CD4-positive, CD25-positive, alpha-beta regulatory T cell (primary cell): ENCODE measurements around the gene MAP7D1. TPM values are rescaled to one million over a fixed set of nuclear protein-coding genes. Genes with fewer than 3 reads are reported as not detected.
A peak's percentile ranks its signal among the peaks of the same experiment; 100 is the strongest.

Experiments used
- ATAC-seq, 2 donors: fragments of 150-1000 bp; cut with Tn5 transposase; one replicate each; pipeline ENCODE4 v1.10.0; 2021; ENCODE audit warnings: low read depth in 2 of 2, moderate number of reproducible peaks in 2 of 2, moderate library complexity in 1 of 2
- DNase-seq, 3 donors: peaks; one replicate each; pipeline versions ENCODE4 v3.0.0 to v3.0.0-alpha.2; 2012 to 2022; ENCODE audit warnings: mixed read lengths in 1 of 3
- H3K27ac ChIP-seq: one replicate; pipeline ENCODE4 v1.7.0; 2013; ENCODE audit warnings: mild to moderate bottlenecking, low read length; ENCODE audit not compliant: insufficient read depth, poor library complexity, severe bottlenecking
- H3K27me3 ChIP-seq: one replicate; pipeline ENCODE4 v1.7.0; 2013; ENCODE audit warnings: low read length; ENCODE audit not compliant: control insufficient read depth, insufficient read depth
- H3K36me3 ChIP-seq: one replicate; pipeline ENCODE4 v1.7.0; 2013; ENCODE audit warnings: mild to moderate bottlenecking, low read length, moderate library complexity; ENCODE audit not compliant: control insufficient read depth, insufficient read depth
- H3K4me1 ChIP-seq: 2 replicates; pipeline ENCODE4 v1.7.0; 2013; ENCODE audit warnings: mild to moderate bottlenecking, low read length; ENCODE audit not compliant: insufficient read depth, control insufficient read depth, poor library complexity, severe bottlenecking
- H3K4me3 ChIP-seq: one replicate; pipeline ENCODE4 v1.7.0; 2013; ENCODE audit warnings: low read depth, mild to moderate bottlenecking, low read length, moderate library complexity
- H3K9me3 ChIP-seq, 2 experiments: 1 replicate in 1 of 2; 2 replicates in 1 of 2; pipeline ENCODE4 v1.7.0; 2013; ENCODE audit warnings: low read length in 2 of 2, mild to moderate bottlenecking in 1 of 2, moderate library complexity in 1 of 2; ENCODE audit not compliant: control insufficient read depth in 2 of 2
- H3K27ac Mint-ChIP-seq, 3 donors: one replicate each; pipeline ENCODE4 v1.8.0; 2020 to 2022; ENCODE audit warnings: mild to moderate bottlenecking in 3 of 3, mixed read lengths in 3 of 3, moderate library complexity in 2 of 3
- H3K27me3 Mint-ChIP-seq: one replicate; pipeline ENCODE4 v1.8.0; 2022; ENCODE audit warnings: mild to moderate bottlenecking, mixed read lengths
- H3K36me3 Mint-ChIP-seq: one replicate; pipeline ENCODE4 v1.8.0; 2020; ENCODE audit warnings: mixed read lengths
- H3K4me1 Mint-ChIP-seq, 4 donors: one replicate each; pipeline ENCODE4 v1.8.0; 2020 to 2022; ENCODE audit warnings: mixed read lengths in 4 of 4, mild to moderate bottlenecking in 1 of 4
- H3K4me3 Mint-ChIP-seq, 4 donors: one replicate each; pipeline ENCODE4 v1.8.0; 2020 to 2022; ENCODE audit warnings: mild to moderate bottlenecking in 4 of 4, mixed read lengths in 4 of 4, moderate library complexity in 3 of 4
- H3K9me3 Mint-ChIP-seq, 7 donors: one replicate each; pipeline ENCODE4 v1.8.0; 2020 to 2022; ENCODE audit warnings: mixed read lengths in 7 of 7, mild to moderate bottlenecking in 3 of 7, moderate library complexity in 2 of 7
- polyA plus RNA-seq, 4 donors: library from polyadenylated mRNA; unstranded; fragments of 300-500 nt; fragmentation: Illumina TruSeq; gene quantifications; one replicate each; pipeline ENCODE4 v1.2.3, GENCODE V29; 2021
- total RNA-seq: library from RNA; stranded (reverse); gene quantifications from one replicate; pipeline ENCODE4 v1.2.3, GENCODE V29; 2022

MAP7D1 gene
- total and polyA plus RNA-seq, 5 donors from 2014 or later, result 10.1 to 178 (median 13.8) TPM

DNA sequence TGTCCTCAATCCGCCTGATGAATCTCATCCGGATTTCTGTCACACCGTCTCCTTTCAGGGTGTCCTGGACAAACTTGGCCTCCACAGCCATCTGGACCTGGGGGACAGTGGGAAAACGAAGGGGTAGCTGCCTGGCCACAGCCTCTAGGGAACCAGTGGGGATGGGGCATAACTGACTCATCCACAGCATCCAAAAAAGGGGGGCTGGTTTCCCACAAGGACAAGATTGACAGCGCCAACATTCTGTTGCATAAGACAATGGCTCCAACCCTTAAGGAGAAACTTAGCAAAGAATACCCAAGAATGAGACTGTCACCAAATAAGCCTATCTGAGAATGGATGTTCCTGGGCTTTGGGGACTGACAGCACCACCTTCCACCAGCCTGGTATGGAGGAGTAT lies 18.7 kb upstream of the MAP7D1 start:
- ATAC-seq (no peak), DNase-seq (no peak)
- H3K9me3 ChIP-seq, result no peaks in the 10 kb centered on the region
- H3K27me3 ChIP-seq, result no peaks in the 10 kb centered on the region
- Mint-ChIP-seq H3K4me1 (peaks cover 5 to 20% (median 12%) of the 10 kb centered on the region in 4 donors), H3K9me3 (no peaks in the 10 kb centered on the region), H3K36me3 (peaks cover 23% of the 10 kb centered on the region), H3K4me3 (peak overlapping the region in 1 of 4 donors; percentile 17), H3K27me3 (no peaks in the 10 kb centered on the region), H3K27ac (no peak overlapping the region)
- no peak overlapping the region for H3K27ac ChIP-seq
- H3K4me3 ChIP-seq, result no peak overlapping the region
- H3K36me3 ChIP-seq, result peaks cover 37% of the 10 kb centered on the region
- peaks cover under 1% of the 10 kb centered on the region for H3K4me1 ChIP-seq

GRCh38 chr1:36137776-36138175 lies 18.2 kb upstream of the MAP7D1 start:
- H3K36me3 Mint-ChIP-seq, result peaks cover 23% of the 10 kb centered on the region
- Histone ChIP-seq H3K27me3 (no peaks in the 10 kb centered on the region), H3K27ac (no peak overlapping the region), H3K36me3 (peaks cover 37% of the 10 kb centered on the region), H3K4me1 (peaks cover 4% of the 10 kb centered on the region), H3K4me3 (no peak overlapping the region), H3K9me3 (no peaks in the 10 kb centered on the region)
- no peak overlapping the region for H3K4me3 Mint-ChIP-seq
- H3K4me1 Mint-ChIP-seq, result peaks cover 5 to 26% (median 14%) of the 10 kb centered on the region in 4 donors
- DNase-seq, result no peak
- no peak for ATAC-seq
- no peaks in the 10 kb centered on the region for H3K9me3 Mint-ChIP-seq
- H3K27me3 Mint-ChIP-seq, result no peaks in the 10 kb centered on the region
- peak overlapping the region in 1 of 3 donors; percentile 18 for H3K27ac Mint-ChIP-seq

- H3K27me3 Mint-ChIP-seq, result no peaks in the 10 kb centered on the region
- peaks cover 14 to 37% (median 23%) of the 10 kb centered on the region in 4 donors for H3K4me1 Mint-ChIP-seq
- H3K9me3 Mint-ChIP-seq, result no peaks in the 10 kb centered on the region
- DNase-seq, result no peak
- H3K9me3 ChIP-seq, result no peaks in the 10 kb centered on the region
- H3K27ac Mint-ChIP-seq, result peak overlapping the region in 1 of 3 donors; percentile 47
- H3K4me3 ChIP-seq, result no peak overlapping the region
- H3K36me3 Mint-ChIP-seq, result peaks cover 23% of the 10 kb centered on the region
- peaks cover 4% of the 10 kb centered on the region for H3K4me1 ChIP-seq
- no peak overlapping the region for H3K4me3 Mint-ChIP-seq
- no peaks in the 10 kb centered on the region for H3K27me3 ChIP-seq
- no peak overlapping the region for H3K27ac ChIP-seq
- H3K36me3 ChIP-seq, result peaks cover 37% of the 10 kb centered on the region
- ATAC-seq, result no peak
Observed at GRCh38 chr1:36139521-36139920, 16.4 kb upstream of the MAP7D1 start.

GRCh38 chr1:36142121-36142520 lies 13.8 kb upstream of the MAP7D1 start:
- no peak for DNase-seq
- H3K27ac Mint-ChIP-seq, result no peak overlapping the region
- H3K9me3 Mint-ChIP-seq, result no peaks in the 10 kb centered on the region
- Histone ChIP-seq H3K4me1 (peaks cover 4% of the 10 kb centered on the region), H3K4me3 (no peak overlapping the region), H3K9me3 (no peaks in the 10 kb centered on the region), H3K27ac (no peak overlapping the region), H3K27me3 (no peaks in the 10 kb centered on the region), H3K36me3 (peaks cover 25% of the 10 kb centered on the region)
- H3K27me3 Mint-ChIP-seq, result no peaks in the 10 kb centered on the region
- H3K4me1 Mint-ChIP-seq, result peaks cover 14 to 49% (median 28%) of the 10 kb centered on the region in 4 donors
- no peak for ATAC-seq
- peaks cover 15% of the 10 kb centered on the region for H3K36me3 Mint-ChIP-seq
- peak overlapping the region in 1 of 4 donors; percentile 29 for H3K4me3 Mint-ChIP-seq

GRCh38 chr1:36143424-36143823 lies 12.5 kb upstream of the MAP7D1 start:
- Mint-ChIP-seq H3K4me1 (peaks cover 20 to 61% (median 34%) of the 10 kb centered on the region in 4 donors), H3K36me3 (peaks cover 6% of the 10 kb centered on the region), H3K27ac (peak overlapping the region in 2 of 3 donors; percentile 29 to 76), H3K4me3 (peak overlapping the region in 1 of 4 donors; percentile 30), H3K9me3 (no peaks in the 10 kb centered on the region), H3K27me3 (no peaks in the 10 kb centered on the region)
- Histone ChIP-seq H3K36me3 (peaks cover 12% of the 10 kb centered on the region), H3K4me3 (no peak overlapping the region), H3K27me3 (no peaks in the 10 kb centered on the region), H3K4me1 (peaks cover 12% of the 10 kb centered on the region), H3K27ac (no peak overlapping the region), H3K9me3 (no peaks in the 10 kb centered on the region)
- DNase-seq (no peak), ATAC-seq (no peak)

GRCh38 chr1:36144413-36144812 lies 11.5 kb upstream of the MAP7D1 start:
- Histone ChIP-seq H3K9me3 (no peaks in the 10 kb centered on the region), H3K36me3 (peaks cover 9% of the 10 kb centered on the region), H3K27me3 (no peaks in the 10 kb centered on the region), H3K4me1 (peaks cover 17% of the 10 kb centered on the region), H3K4me3 (no peak overlapping the region), H3K27ac (no peak overlapping the region)
- peaks cover 3% of the 10 kb centered on the region for H3K36me3 Mint-ChIP-seq
- H3K9me3 Mint-ChIP-seq, result no peaks in the 10 kb centered on the region
- no peaks in the 10 kb centered on the region for H3K27me3 Mint-ChIP-seq
- ATAC-seq (no peak), DNase-seq (no peak)
- H3K4me3 Mint-ChIP-seq, result peak overlapping the region in 1 of 4 donors; percentile 56
- H3K27ac Mint-ChIP-seq, result peak overlapping the region in 1 of 3 donors; percentile 12
- H3K4me1 Mint-ChIP-seq, result peaks cover 20 to 71% (median 40%) of the 10 kb centered on the region in 4 donors

GRCh38 chr1:36148821-36149236 lies 7.1 kb upstream of the MAP7D1 start:
- H3K4me1 Mint-ChIP-seq, result peaks cover 6 to 77% (median 39%) of the 10 kb centered on the region in 4 donors
- peak overlapping the region; percentile 79 for H3K4me3 ChIP-seq

More at GRCh38 chr1:36148821-36149236, 7.1 kb upstream of the MAP7D1 start:
- peak overlapping the region; percentile 96 for H3K27ac ChIP-seq
- Mint-ChIP-seq H3K27me3 (no peaks in the 10 kb centered on the region), H3K9me3 (peaks cover 0 to 1% (median 0%) of the 10 kb centered on the region in 7 donors), H3K36me3 (no peaks in the 10 kb centered on the region), H3K4me3 (peak overlapping the region; percentile 97 to 99 (median 98)), H3K27ac (peak overlapping the region; percentile 98 to 100 (median 100))
- DNase-seq (no peak), ATAC-seq (peak; percentile 0 to 1)
- peaks cover 46% of the 10 kb centered on the region for H3K4me1 ChIP-seq
- H3K27me3 ChIP-seq, result no peaks in the 10 kb centered on the region
- no peaks in the 10 kb centered on the region for H3K36me3 ChIP-seq
- H3K9me3 ChIP-seq, result no peaks in the 10 kb centered on the region
